GM21390 (cell line): ENCODE measurements around the gene ADAM17.
A peak's percentile ranks its signal among the peaks of the same experiment; 100 is the strongest.

ENCODE experiments used
- ATAC-seq: cut with Tn5 transposase; IDR thresholded peaks from one replicate; pipeline ENCODE4 v1.9.1; 2021; ENCODE audit not compliant: unreplicated experiment

ADAM17 gene

DNA sequence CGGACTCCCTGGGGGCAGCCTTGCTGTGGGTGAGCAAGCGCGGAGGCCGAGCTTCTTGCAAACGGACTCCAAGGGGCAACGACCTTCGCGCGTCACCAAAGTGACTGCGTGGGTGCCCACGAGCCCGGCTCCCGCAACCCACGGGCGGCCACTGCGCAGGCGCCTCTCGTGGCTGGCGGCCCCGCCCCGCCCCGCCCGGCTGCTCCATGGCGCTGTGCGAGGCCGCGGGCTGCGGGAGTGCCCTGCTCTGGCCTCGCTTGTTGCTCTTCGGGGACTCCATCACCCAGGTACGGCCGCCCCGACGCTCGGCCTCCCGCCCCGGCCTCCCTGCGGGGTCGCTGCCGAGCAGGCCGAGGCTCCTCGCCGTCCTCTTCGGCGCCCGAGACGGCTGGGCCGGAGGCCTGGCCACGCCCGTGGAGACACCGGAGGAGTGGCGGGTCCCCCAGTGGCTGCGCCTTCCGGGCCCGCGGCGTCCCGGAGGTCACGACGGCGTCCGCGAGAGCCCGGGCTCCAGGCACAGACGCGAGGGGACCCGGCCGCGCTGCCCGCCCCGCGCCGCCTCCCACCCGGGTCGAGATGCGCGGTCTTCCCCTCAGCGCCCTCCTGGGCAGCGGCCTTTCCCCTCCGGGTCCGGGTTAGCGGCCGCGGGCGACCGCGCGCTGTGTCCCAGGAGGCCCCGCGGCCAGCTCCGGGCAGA is 81.1 kb downstream of the ADAM17 start, which contains the start of gene IAH1:
Gene IAH1 (plus strand): TSS at position 191 of the 697 bp plus-strand sequence. CDS start 16 bp downstream, at position 207.
- ATAC-seq: peak; percentile 76

- peak; percentile 20 for ATAC-seq
Measured at GRCh38 chr2:9473985-9474360, 81.7 kb downstream of the ADAM17 start.

GRCh38 chr2:9473308-9473984 is 82.2 kb downstream of the ADAM17 start:
- peak; percentile 6 for ATAC-seq

- no peak for ATAC-seq
Measured at GRCh38 chr2:9472511-9472910, 83.1 kb downstream of the ADAM17 start.

- ATAC-seq: no peak
Measured at GRCh38 chr2:9471206-9471605, 84.4 kb downstream of the ADAM17 start.

DNA sequence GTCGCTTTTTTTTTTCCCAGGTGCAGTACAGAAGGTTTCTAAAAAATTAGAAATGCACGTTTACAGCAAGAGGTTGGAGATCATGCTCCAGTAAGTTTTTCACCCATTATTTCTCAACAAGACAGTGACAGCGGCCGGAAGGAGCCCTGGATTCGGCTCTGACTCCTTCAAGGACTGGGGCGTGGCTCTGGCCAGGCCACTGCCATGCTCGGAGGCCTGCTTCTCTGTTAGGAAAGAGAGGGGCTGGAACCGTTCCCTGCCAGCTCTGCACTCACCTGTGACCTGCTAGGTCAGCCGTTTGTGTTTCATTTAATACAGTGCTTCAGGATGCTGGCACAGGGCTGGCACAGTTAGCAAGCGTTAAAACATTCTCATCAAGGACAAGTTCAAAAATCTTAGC is 87.9 kb downstream of the ADAM17 start:
- ATAC-seq: no peak

- no peak for ATAC-seq
Measured at GRCh38 chr2:9466147-9466683, 89.4 kb downstream of the ADAM17 start.

- no peak for ATAC-seq
Measured at GRCh38 chr2:9465170-9465569, 90.5 kb downstream of the ADAM17 start.

- ATAC-seq: no peak
Measured at GRCh38 chr2:9463698-9464034, 92.0 kb downstream of the ADAM17 start.

DNA sequence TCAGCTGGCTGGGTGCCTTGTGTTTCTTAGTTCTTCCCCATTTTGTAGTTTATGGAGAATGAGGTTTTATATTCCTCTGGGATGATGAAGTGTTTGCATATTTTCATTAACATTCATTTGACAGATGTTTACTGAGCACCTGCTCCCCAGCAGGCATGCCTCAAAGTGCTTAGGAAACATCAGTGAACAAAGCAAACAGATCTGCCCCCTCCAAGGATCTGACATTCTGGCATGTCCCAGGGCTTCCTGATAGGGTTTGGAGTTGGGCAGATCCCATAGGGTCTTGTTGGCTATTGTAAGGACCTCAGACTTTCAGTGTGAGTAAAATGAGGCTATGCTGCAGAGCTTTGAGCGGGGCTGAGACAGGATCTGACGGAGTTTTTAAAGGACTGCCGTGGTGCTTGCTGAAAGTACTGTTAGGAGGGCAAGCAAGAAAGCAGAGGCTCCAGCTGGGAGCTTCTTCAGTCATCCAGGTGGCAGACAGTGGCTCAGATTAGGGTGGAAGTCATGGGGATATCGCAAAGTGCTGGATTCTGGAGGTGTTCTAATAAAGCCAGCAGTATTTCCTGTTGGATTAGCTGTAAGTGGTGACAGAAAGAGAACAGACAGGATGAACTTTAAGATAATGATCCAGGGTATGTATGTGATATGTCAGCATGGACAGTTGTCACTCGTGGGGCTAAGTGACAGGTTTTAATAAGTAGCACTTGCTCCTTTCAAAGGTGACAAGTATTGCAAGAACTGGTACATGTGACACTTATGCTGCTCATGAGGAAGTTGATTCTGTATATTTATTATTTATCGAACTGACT is 92.5 kb downstream of the ADAM17 start:
- no peak for ATAC-seq

DNA sequence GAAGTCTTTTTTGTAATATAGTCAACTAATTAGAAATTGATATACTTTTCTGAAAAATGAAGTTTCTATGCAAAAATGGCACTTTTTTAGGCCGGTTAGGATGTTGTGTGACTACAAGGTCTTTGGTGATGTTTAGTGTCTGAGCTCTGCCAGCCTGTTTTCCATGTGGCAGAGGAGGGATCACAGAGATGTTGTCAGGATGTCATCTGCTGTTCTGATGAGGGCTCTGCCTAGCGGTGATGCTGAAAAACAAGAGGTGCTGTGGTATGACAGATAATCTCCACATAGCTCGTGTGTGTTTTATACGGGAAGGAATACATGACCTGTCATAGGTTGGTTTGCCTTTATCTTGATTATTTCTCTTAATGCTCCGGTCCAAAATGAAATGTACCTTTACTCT is 93.3 kb downstream of the ADAM17 start:
- ATAC-seq: no peak

GRCh38 chr2:9461079-9461478 is 94.6 kb downstream of the ADAM17 start:
- no peak for ATAC-seq

DNA sequence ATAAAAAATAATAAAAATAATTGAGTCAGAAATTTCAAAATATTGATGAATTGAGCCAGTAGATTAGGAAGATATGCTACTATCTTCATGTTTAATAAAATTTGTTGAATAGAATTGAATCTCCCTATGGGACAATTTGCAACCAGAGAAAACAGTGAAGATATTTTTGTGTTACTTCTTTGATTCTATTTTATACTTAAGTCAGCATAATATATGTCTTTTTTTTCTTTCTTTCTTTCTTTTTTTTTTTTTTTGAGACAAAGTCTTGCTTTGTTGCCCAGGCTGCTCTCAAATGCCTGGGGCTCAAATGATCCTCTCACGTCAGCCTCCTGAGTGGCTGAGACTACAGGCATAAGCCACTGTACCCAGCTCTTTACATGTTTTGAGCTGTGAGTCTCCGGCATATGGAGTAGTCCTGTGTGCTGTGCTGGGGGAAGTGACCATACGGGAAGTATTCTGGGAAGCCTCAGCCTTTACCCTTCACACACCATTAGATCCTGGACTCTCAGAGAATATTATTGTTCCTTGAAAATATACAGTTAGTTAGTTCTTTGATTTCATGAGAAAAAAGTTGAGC is 95.1 kb downstream of the ADAM17 start:
- no peak for ATAC-seq

DNA sequence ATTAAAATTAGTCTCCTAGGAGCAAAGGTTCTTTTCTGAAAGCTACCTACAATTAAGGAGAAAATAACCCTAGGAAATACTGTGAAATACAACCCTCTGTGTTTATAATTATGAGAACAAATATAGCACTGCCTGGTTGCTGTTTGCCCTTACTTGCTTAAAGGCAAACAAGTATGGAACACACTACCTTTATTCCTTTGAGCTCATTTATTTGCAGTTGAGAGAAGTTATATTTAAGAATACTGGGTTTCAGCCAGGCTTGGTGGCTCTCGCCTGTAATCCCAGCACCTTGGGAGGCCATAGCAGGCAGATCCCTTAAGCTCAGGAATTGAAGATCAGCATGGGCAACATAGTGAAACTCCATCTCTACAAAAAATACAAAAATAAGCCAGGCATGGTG is 104.4 kb downstream of the ADAM17 start:
- ATAC-seq: no peak

DNA sequence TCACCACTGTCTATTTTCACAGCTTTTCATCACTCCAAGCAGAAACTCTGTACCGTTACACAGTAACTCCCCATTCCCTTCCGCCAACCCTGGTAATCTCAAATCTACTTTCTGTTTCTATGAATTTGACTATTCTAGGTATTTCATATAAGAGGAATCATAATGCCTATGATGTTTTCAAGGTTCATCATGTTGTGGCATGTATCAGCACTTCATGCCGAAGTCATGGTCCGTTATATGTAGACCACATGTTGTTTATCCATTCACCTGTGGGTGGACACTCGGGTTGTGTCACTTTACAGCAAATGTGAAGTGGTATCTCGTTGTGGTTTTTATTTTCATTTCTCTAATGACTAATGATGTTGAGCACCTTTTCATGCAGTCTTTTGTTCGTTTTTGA is 110.5 kb downstream of the ADAM17 start:
- no peak for ATAC-seq

DNA sequence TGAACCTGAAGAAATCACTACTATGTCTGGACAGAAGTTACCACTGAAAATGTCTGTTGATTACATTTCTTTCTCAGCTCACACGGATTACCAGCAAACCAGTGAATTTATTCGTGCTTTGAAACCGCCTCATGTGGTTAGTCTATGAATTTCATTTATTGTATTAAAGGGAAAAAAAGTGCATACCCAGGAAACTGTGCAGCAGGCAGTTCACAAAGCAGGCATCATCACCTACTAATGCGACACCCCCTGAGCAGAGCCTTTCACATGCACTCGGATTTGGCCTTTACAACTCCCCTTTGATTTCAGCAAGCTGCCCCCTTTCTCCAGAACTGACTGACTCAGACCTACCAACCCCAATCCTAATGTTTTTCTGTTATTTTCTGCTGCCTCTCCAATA is 112.1 kb downstream of the ADAM17 start:
- ATAC-seq: no peak

GRCh38 chr2:9441556-9441955 is 114.1 kb downstream of the ADAM17 start:
- ATAC-seq: no peak

DNA sequence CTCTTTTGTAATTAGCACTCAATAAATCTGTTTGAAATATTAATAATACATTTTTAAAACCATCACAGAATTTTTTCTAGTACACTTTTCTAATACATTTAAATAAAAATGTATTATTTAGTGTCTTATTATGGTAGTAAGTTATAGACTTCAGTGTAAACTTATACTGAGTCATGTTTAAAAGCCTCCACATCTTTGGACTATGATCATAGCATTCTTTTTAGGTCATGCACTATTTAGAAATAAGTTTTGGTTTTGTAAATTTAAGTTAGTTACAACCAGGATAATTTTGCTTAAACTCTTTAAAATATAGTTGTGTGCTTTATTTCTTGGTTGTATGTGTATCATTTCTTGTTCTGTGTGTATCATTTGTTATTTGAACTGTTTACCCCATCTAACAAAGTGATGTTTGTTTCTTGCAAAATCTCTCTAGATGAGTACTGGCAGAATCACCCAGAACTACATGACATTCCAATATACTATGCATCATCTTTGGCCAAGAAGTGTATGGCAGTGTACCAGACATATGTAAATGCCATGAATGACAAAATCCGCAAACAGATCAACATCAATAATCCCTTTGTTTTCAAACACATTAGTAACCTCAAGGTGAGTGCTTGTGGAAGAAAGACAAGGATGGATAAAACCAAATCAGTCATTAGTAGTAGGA is 115.4 kb downstream of the ADAM17 start:
- ATAC-seq: no peak

DNA sequence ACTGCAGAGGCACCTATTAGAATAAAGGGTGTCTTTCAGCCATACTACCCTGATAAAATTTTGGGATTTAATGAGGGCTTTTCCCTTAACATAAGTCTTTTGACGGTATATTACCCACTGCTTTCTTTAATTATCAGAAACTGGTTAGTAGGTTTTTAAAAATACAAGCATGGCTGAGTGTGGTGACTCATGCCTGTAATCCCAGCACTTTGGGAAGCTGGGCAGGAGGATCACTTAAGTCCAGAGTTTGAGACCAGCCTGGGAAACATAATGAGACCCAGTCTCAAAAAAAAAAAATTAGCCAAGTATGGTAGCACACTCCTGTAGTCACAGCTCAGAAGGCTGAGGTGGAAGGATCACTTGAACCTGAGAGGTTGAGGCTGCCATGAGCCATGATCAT is 116.1 kb downstream of the ADAM17 start:
- no peak for ATAC-seq
